GM12874 (cell line): ENCODE measurements around the gene BCL11B.

Experiments
- TF ChIP-seq, protein P1 (sequence below): IDR thresholded peaks from 2 replicates; pipeline ENCODE4 v1.5.1; 2011; ENCODE audit warnings: low read depth, mild to moderate bottlenecking, control low read depth, low read length, moderate library complexity; ENCODE audit not compliant: insufficient read depth

Gene BCL11B

DNA sequence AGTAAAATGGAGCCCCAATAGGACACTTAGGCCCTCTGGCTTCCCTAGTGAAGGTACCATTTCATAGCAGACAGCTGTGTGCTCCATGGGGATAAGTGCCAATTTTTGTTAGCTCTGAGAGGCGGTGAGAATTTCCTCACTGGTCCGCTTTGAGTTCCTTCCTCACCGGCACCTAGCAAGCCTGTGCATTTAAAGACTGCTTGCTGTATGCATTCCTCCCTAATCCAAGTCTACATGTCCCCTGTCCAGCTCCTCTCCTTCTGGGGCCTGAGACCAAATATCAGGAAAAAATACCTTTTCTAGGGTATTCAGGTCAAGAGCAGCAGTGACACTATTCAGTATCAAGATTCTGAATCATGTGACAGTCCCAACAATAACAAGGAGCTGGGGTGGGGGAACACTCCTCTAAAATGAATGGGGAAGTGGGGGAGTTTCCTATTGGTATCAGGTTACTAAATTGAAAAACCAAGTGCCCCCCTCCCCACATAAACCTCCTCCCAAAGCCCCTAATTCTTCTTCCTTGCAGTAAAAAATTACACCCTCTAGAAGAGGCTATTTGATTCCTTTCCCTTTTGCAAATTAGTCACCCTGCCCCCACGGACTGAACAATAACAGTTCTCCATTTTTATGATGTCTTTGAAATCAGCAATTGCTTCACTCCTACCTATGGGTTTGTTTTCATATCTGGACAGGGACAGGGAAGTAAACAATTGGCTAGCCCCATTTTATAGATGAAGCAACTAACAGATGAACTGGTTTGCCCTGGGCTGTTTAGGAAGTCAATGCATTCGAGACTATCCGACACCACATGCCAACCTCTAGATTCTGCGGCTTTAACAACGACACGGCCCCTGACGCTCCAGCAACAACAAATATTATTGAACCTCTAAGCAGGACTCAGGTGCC lies 28.9 kb downstream of the BCL11B start:
- TF ChIP-seq, protein P1, sequence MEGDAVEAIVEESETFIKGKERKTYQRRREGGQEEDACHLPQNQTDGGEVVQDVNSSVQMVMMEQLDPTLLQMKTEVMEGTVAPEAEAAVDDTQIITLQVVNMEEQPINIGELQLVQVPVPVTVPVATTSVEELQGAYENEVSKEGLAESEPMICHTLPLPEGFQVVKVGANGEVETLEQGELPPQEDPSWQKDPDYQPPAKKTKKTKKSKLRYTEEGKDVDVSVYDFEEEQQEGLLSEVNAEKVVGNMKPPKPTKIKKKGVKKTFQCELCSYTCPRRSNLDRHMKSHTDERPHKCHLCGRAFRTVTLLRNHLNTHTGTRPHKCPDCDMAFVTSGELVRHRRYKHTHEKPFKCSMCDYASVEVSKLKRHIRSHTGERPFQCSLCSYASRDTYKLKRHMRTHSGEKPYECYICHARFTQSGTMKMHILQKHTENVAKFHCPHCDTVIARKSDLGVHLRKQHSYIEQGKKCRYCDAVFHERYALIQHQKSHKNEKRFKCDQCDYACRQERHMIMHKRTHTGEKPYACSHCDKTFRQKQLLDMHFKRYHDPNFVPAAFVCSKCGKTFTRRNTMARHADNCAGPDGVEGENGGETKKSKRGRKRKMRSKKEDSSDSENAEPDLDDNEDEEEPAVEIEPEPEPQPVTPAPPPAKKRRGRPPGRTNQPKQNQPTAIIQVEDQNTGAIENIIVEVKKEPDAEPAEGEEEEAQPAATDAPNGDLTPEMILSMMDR, result no peak

DNA sequence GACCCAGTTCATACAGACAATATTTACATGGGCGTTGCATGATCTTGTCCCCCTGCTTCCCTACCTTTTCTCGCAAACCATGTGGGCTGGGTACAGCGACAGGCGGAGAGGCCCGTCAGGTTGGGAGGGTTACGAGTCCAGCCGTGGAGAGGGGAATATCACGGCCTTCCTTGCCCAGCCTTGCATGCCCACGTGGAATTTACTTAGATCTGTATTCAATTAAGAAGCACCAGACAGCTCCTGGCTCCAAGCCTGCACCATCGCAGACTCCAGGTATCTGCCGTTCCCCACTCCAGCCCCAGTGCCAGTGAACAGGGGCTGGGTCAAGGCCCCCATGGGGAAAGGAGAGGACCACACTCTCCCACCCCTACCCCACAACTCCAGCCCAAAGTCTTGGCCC lies 29.8 kb downstream of the BCL11B start:
- TF ChIP-seq, protein P1, result no peak

DNA sequence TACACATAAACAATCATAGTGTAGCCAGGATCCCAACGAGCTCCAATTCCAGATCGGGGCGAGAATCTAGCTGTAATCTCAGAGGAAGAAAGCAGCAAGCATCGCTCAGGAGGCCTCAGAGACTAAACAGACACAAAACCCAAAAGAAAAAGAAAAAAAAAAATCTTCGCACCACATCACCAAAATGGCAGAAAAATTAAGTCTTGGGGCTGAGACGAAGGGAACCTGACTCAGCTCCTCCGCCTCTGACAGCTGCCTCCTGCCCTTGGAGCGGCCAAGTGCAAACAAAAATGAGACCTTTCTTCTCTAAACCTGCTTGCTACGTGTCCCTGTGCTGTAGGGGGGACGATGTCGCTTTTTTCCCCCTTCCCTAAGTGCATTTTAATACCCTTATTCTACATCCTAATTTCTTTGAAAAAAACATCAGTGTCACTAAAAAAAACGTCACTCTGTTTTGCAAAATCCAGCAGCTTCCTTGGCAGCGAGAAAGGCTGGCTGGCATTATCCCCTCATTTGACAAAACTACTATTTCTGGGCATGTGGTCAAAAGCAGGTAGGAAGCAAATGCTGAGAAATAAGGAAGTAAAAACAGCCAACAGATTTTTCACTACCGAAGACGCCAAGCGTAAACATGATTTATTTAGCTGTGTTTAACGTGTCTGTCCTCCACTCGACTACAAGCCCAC lies 30.5 kb downstream of the BCL11B start:
- TF ChIP-seq, protein P1, result no peak

DNA sequence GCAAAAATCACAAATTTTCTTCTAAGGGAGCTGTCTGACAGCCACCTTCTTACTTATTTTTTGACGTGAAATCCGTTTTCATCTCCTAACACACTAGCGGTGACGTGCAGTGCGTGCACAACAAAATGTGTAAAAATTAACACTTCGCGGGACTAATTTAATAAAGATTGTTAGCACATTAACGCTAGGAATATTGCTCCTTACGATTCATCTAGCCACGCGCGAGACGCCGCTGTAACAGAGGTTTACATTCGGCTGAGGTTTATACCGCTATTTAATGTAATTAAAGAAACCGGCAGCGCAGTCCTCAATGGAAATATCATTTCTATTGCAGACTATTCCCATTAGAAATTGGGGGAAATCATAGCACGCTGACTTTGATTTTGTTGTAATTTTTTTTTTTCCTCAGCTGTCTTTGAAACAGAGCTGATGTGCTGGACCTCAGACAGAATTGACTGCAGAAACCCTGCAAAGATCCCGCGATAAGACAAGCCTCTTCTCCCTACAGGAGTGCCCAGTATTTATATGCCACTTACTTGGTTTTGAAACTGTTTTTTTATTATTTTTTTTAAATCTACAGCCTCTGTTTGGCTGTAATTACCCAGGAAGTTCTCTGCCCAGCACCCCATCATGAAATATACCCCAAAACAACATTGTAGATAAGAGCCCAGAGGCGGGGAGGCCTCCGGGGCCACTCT lies 31.2 kb downstream of the BCL11B start:
- TF ChIP-seq, protein P1, result no peak

DNA sequence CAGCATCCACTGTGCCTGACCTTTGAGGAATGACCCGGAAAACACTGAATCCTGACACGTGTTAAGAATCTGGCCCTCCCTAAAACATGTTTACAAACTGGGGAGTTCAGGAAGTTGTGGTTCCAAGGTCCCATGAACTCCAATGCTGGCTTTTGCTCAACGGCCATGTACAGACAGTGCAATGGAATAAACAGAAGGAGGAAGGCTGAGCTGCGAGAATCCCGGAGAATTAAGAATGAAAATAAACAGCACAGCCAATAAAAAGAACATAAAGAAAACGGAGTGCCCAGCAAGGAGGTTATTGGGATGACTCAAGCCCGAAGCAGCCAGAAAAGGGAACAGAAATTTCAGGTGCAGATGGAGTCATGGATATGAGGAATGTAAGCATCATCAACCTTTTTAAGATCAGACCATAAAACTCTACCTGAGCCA lies 32.3 kb downstream of the BCL11B start:
- TF ChIP-seq, protein P1, result no peak

DNA sequence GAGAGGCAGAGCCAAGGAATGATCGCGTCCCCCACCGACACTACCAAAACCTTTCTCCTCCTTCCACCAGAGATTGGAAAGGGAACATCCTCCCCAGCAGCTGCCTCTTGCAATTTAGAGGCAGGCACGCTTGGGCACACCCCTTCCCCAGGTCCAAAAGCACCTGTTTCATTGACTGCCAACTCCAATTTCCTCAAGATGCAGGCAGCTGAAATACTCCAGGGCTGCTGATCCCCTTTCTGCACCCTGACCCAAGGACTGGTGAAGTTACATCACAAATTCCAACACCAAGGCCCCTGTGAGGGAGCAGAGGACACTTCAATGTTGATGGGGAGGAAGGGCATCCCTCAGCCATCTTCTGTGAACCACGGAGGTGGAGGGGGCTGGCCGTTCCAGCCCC lies 33.8 kb downstream of the BCL11B start:
- TF ChIP-seq, protein P1, result no peak

DNA sequence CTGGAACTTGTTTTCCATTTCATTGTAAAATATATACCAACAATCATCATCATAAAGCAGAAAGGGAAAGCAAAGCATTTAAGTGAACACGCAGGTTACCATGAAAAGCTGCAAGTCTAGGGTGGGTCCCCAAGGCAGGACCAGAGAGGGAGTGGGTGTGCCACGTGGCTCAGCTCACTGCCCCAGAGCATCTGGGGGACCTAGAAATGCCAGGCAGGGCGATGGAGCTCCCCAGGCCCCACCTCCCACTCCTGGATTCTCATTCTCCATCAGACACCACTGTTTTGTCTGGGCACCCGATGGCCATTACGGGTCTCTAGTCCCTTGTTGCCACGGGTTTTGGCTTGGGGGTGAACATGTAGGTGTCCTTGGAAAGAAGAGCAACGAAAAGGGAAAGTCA lies 34.7 kb downstream of the BCL11B start:
- TF ChIP-seq, protein P1, result no peak
